Measurements from ENCODE around the gene RARA.

Gene RARA

GRCh38 chr17:40317345-40317873 lies 8.4 kb downstream of the RARA start:
- DNase-seq, result no peak

GRCh38 chr17:40317880-40318829 lies 9.2 kb downstream of the RARA start:
- DNase-seq, result peak; percentile 89

- DNase-seq, result no peak
These were observed 9.9 kb downstream of the RARA start for GRCh38 chr17:40318830-40319391.

DNA sequence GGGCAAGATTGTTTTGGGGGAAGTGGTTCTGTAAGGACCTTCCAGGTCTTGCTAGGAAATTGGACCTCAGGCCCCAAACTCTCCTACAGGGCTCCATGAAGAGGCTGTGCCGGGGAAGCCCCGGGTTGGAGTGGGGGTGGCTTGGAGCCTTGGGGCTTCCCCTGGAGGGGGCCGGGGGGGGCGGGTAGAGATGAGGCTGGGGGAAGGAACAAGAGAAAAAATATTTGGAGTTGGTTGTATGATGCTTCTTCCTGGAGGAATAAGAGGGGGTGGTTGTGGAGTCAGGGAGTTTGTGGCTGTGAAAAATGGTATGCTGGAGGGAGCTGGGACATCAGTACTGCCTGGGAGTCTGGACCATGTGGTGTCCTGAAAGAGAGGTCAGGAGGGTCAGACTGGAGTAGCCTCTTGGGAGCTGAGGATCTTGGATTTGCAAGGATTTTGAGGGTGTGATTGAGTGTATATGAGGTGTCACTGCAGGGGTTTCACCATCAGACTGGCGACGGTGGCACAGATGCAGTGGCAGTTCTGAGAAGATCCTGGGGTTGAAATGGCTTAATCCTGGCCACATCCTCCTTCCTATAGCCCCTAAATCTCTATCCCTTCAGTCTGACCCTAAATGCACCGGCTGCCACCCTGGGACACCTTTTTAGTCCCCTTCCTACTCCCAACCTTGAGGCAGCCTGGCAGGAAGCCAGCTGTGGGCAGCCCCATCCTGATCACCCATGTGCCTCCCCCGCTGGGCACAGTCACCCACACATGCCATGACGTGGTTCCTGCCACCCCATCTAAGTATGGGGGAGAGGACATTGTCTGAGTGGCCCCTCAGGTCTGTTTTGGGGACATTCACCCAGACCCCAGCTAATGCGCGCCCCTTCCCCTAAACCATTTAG lies 10.9 kb downstream of the RARA start:
- DNase-seq, result peak; percentile 79

DNA sequence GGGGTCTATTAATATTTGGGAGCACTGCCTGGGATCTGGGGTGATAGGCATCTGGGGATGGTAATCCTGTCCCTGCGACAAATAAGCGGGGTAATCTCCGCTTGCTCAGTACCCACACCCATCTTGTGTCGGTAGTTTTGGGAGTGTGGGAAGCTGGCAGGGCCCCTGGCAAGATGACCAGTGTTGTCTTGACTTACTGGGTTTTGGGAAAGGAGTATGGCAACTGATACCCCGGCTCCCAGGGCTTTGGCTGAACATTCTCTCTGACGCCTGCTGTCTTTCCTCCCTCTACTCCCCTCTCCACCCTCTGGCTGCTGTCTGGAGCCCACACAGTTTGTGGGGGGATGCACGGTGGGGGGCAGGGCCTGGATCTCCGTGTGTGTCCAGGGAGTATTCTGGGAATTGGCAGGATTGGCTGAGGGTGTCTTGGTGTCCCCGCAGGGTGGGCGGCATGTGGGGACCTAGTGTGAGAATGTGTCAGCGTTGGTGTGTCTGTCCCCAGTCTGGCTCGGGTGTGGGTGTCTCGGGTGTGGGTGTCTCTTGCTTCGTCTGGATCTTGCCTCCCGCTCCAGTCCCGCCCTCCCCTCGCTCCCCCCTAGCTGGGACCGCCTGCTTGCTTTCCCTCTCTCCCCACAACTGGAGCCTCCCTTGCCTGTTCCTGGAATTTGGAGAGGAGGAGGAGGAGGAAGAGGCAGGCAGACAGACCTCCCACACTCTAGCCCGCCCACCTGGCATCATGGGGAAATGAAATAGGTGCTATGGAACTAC lies 12.0 kb downstream of the RARA start:
- DNase-seq, result peak; percentile 47

DNA sequence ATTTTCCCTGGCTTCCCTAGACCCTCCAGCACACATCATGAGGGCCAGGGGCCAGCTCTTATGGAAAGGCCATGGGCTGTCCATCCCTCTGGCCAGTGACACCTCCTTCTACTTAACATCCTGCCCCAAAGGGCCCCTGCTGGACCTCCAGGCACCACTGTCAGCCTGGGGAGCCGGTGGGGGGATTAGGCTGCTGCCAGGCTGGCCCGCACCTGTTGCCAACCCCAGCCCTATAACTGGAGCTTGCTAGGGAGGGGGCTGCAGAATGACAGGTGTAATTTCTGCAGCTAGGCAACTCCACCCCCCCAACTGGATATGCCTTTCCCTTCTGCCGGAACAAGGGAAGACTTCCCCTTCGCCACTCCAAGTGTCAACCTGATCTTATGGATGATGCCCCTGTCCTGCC lies 12.5 kb downstream of the RARA start:
- no peak for DNase-seq

- no peak for DNase-seq
These were observed 13.0 kb downstream of the RARA start for GRCh38 chr17:40321961-40322357.

- DNase-seq, result peak; percentile 91
These were observed 13.7 kb downstream of the RARA start for GRCh38 chr17:40322358-40323315.

DNA sequence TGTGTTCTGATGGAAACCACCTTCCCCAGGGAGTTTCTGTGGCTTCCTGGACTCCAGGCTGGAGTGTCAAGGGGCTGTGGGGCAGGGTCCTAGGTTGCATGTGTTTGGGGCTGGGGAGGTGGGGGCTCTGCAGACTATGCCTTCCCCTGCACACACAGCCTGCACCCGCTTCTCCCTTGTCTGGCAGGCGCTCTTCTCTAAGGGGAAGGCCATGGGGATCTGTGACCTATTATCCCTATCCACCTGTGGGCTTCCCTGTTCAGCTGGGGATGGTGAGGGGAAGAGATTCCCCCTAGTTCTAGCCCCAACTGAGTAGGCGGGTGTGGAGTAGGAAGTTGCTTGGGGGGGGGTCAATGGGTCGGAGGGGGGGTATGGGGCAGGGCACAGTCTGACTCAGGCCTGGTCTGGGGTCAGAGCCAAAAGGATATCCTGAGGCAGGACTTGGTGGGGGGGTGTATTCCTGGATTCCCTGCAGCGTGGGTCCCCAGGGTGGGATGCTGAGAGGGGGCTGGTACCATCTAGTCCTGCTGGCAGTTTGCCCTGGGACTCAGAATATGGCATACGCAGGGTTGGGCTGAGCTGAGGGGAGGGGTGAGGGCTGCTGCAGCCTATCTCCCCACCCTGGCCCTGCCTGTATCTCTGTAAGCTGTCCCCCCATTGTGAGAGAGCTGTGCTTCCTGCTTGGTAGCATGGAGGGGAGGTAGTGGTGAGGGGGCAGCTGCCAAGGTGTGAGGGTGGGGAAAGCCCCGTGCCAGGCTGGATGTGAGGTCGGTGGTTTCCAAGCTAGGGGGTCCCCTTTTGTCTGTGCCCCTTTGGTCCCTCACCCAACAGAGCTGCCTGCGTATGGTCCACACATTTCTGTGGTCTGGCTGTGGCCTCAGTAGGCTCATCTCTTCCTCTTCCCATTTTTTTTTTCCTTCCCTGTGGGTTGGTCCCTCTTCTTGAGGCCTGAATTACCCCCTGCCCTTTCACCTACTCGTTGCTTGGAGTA lies 14.7 kb downstream of the RARA start:
- peak; percentile 77 for DNase-seq

DNA sequence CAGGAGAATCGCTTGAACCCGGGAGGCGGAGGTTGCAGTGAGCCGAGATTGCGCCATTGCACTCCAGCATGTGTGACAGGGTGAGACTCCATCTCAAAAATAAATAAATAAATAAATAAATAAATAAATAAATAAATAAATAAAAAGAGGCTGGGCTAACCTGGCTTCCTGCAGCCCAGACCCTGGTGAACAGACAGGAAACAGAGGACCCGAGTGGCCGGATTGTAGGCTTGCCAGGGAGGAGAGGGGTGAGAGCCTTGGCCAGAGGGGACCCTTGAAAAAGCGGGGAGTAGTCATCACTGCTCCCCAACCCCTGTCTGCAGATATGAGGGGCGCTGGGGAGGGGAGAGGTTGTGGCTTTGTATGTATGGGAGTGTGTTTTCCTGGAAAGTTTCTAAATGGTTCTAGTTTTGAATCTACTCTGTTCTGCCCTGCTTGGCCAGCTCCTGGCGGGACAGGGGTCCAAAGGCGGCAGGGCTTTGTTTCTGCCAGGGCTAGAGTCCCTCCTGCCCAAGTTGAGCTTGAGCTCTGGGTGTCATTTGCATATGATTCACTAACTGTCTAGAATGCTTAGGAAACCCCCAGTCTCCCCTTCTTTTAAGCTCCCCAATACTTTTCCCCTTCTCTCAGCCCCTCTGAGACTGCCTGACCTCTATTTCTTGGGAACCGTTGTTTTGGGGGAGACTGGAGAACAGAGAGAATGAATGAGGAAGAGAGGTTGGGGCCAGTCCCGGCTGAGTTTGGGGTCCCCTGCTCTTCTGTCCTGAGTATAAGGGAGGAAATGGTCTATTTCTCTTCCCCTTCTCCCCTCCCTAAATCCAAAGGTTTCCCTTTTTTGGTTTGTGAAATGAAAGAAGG lies 16.4 kb downstream of the RARA start:
- DNase-seq, result no peak

GRCh38 chr17:40326014-40326831 lies 17.2 kb downstream of the RARA start:
- DNase-seq, result peak; percentile 54

GRCh38 chr17:40326832-40327199 lies 17.8 kb downstream of the RARA start:
- no peak for DNase-seq

DNA sequence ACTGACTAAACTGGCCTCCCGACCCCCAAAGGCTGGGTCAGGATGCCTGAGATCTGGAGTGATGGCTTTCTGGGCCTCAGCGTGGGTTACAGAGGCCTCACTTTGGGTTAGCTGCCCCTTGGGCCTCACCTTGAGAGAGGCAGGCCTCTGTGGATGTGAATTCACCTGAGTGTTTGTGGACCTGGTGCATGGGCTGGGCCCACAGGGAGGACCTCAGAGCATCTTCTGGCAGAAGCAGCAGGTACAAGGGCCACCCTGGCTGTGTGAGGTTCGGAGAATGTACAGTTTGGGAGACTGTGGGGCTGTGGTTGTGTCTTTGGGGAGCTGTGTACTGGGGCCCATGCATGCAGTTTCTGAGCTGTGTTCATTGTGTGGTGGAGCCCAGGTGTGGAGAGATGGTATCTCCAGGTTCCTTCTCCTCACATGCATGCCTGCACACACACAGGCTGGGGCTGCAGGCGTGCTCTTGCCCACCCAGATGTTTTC lies 18.3 kb downstream of the RARA start:
- no peak for DNase-seq

DNA sequence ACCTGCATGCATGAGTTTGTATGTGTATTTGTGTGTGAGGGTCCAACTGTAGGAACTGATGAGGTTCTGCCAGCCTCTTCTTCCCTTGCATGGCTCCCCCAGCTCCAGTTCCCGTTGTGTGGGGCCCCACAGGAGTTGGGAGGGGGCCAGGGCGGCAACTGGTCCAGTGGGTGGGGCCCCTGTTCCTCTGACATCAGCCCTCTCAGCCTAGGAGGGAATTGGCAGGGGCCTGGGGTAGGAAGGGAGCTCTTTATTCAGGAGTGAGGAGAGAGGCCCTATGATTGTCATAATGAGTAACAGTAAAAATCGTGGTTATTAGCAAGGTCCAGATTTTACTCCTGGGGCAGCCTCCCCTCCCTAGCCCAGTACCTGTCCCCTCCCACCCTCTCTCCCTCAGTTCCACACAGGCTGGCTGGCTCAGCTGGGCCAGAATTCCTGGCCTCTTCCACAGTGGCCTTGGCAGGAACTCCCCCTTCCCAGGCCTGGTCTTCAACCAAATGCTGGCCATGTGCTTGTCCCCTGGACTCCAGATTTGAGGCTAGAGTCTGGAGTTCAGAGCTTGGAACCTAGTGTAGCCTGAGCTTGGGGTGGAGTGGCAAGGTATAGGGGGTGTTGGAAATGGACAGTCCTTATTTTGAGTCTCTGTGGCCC lies 18.9 kb downstream of the RARA start:
- DNase-seq, result no peak

GRCh38 chr17:40328386-40328766 lies 19.4 kb downstream of the RARA start:
- DNase-seq, result no peak

DNA sequence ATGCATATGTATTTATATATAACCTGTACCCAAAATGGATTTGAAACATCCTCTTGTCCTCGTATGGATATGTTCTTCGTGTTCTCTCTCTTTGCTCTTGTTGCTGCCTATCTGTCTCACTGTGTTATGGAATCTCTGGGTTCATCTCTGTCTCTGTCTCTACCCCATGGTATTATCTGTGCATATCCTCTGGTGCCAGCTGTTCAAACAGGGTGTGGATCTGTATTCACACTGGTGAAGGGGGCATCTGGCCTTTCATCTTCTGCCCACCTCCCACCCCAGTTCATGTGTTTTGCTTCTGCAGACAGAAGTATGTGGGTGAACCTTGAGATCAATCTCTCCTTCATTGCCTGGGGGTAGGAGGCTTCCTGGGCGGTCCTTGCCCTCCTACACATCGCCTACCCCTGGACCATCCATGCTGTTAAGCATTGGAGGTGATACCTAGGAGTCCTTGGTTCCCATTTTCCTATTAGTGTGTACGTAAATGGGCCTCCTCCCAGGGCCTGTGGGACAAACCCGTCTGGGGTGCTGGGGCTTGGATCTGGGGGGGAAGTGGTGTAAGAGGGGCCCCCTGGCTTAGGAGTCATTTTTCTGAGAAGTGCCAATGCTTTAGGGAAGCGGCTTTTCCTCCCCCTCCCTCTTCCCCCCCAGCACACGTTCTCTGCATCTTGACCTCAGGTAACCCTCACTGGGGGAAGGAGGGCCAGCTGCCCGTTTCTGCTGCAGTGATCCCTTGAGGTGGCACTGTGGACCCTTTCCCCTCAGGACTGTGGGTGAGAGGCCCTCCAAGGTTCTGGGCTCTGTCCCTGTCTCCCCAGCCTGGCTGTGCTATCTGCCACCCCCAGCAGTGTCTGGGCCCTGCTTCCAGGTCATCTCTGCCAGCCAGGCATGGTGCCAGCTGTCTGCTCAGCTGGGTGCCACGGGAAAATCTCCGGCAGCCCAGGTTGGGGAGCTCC lies 21.1 kb downstream of the RARA start:
- no peak for DNase-seq

All from activated gamma-delta T cell treated with Interleukin-2 at 50 U/mL for 16 hours (primary cell).